GM12875 (cell line): Measurements from ENCODE around the gene ERP44.
"Not testable (repeated sequence)": the region's sequence is repeated elsewhere in the genome, so short reads cannot be mapped to it uniquely, and the experiment has no call there.

Source experiments
- H3K4me3 ChIP-seq: one replicate; pipeline ENCODE4 v1.5.1; 2011; ENCODE audit warnings: low read depth, low read length, control low read depth
- CTCF ChIP-seq: IDR thresholded peaks from 2 replicates; pipeline ENCODE4 v1.5.1; 2011; ENCODE audit warnings: low read depth, mild to moderate bottlenecking, control low read depth, inconsistent platforms, low read length, moderate library complexity, borderline replicate concordance; ENCODE audit not compliant: insufficient read depth

The ERP44 gene

GRCh38 chr9:100074989-100075388 lies 23.8 kb downstream of the ERP44 start:
- TF ChIP-seq CTCF, result no peak
- no peak overlapping the region for H3K4me3 ChIP-seq

- no peak overlapping the region for H3K4me3 ChIP-seq
- TF ChIP-seq CTCF, result no peak
Measured at GRCh38 chr9:100074093-100074492, 24.7 kb downstream of the ERP44 start.

- no peak overlapping the region for H3K4me3 ChIP-seq
- no peak for TF ChIP-seq CTCF
Measured at GRCh38 chr9:100072805-100073204, 26.0 kb downstream of the ERP44 start.

- no peak for TF ChIP-seq CTCF
- H3K4me3 ChIP-seq, result no peak overlapping the region
Measured at GRCh38 chr9:100071271-100071670, 27.5 kb downstream of the ERP44 start.

GRCh38 chr9:100070104-100071041 lies 28.4 kb downstream of the ERP44 start:
- TF ChIP-seq CTCF, result no peak
- no peak overlapping the region for H3K4me3 ChIP-seq

- H3K4me3 ChIP-seq, result not testable (repeated sequence)
Measured at GRCh38 chr9:100069068-100069467, 29.7 kb downstream of the ERP44 start.

GRCh38 chr9:100067990-100068389 lies 30.8 kb downstream of the ERP44 start:
- not testable (repeated sequence) for H3K4me3 ChIP-seq

- TF ChIP-seq CTCF, result no peak
Measured at GRCh38 chr9:100066539-100066938, 32.3 kb downstream of the ERP44 start.

More at GRCh38 chr9:100066539-100066938, 32.3 kb downstream of the ERP44 start:
- H3K4me3 ChIP-seq, result no peak overlapping the region
